GM12878 (cell line): ENCODE data around the gene MYOZ1.

Experiments
- CBFB ChIP-seq: IDR thresholded peaks from 2 replicates; pipeline ENCODE4 v1.6.1; 2016; ENCODE audit warnings: antibody characterized with exemption, low read depth
- EP300 ChIP-seq, 2 experiments: fragments of 150-350 bp in 1 of 2; IDR thresholded peaks; 2 replicates each; pipeline ENCODE4 v1.6.1; 2011 to 2012; ENCODE audit warnings: low read depth in 2 of 2, low read length in 2 of 2, borderline replicate concordance in 1 of 2, improper control_type of control experiment in 1 of 2, inconsistent platforms in 1 of 2; ENCODE audit not compliant: control insufficient read depth in 1 of 2
- JUND ChIP-seq: IDR thresholded peaks from 2 replicates; pipeline ENCODE4 v1.6.1; 2012; ENCODE audit warnings: low read depth, mild to moderate bottlenecking, low read length, improper control_type of control experiment, moderate library complexity
- POLR2AphosphoS5 ChIP-seq: IDR thresholded peaks from 2 replicates; pipeline ENCODE4 v1.6.1; 2011; ENCODE audit warnings: mild to moderate bottlenecking, low read length, inconsistent platforms
- SMC3 ChIP-seq: IDR thresholded peaks from 2 replicates; pipeline ENCODE4 v1.6.1; 2011; ENCODE audit warnings: low read length, improper control_type of control experiment, borderline replicate concordance
- SPI1 ChIP-seq: IDR thresholded peaks from 2 replicates; pipeline ENCODE4 v1.6.1; 2011; ENCODE audit warnings: low read depth, mild to moderate bottlenecking, low read length, moderate library complexity, borderline replicate concordance; ENCODE audit not compliant: insufficient read depth
- TAF1 ChIP-seq: IDR thresholded peaks from 2 replicates; pipeline ENCODE4 v1.6.1; 2011; ENCODE audit warnings: mild to moderate bottlenecking, low read depth, low read length, borderline replicate concordance
- ZNF24 ChIP-seq: fragments of 450-650 bp; IDR thresholded peaks from 2 replicates; pipeline ENCODE4 v1.6.1; 2017; ENCODE audit warnings: antibody characterized with exemption, mild to moderate bottlenecking
- TF ChIP-seq, protein P1 (sequence below): IDR thresholded peaks from 2 replicates; pipeline ENCODE4 v1.6.1; 2012; ENCODE audit warnings: mild to moderate bottlenecking, low read depth, low read length
- TF ChIP-seq, protein P2 (sequence below): IDR thresholded peaks from 2 replicates; pipeline ENCODE4 v1.6.1; 2012; ENCODE audit warnings: low read depth, low read length, improper control_type of control experiment
- TF ChIP-seq, protein P3 (sequence below), 3 experiments: IDR thresholded peaks in 2 of 3; conservative IDR thresholded peaks in 1 of 3; 2 replicates each; pipeline ENCODE4 v1.5.1; 2011; ENCODE audit warnings: low read depth in 3 of 3, low read length in 3 of 3, mild to moderate bottlenecking in 3 of 3, control low read depth in 2 of 3, moderate library complexity in 2 of 3, inconsistent platforms in 1 of 3, mixed read lengths in 1 of 3; ENCODE audit not compliant: control insufficient read depth in 2 of 3, insufficient read depth in 1 of 3; ENCODE audit errors: extremely low read depth in 1 of 3
- TF ChIP-seq, protein P4 (sequence below): fragments of 450-650 bp; IDR thresholded peaks from 2 replicates; pipeline ENCODE4 v1.6.1; 2014; ENCODE audit warnings: mild to moderate bottlenecking
- TF ChIP-seq, protein P5 (sequence below): IDR thresholded peaks from 2 replicates; pipeline ENCODE4 v1.6.1; 2011; ENCODE audit warnings: low read depth, mild to moderate bottlenecking, low read length, moderate library complexity, borderline replicate concordance; ENCODE audit errors: extremely low read depth

DNA sequence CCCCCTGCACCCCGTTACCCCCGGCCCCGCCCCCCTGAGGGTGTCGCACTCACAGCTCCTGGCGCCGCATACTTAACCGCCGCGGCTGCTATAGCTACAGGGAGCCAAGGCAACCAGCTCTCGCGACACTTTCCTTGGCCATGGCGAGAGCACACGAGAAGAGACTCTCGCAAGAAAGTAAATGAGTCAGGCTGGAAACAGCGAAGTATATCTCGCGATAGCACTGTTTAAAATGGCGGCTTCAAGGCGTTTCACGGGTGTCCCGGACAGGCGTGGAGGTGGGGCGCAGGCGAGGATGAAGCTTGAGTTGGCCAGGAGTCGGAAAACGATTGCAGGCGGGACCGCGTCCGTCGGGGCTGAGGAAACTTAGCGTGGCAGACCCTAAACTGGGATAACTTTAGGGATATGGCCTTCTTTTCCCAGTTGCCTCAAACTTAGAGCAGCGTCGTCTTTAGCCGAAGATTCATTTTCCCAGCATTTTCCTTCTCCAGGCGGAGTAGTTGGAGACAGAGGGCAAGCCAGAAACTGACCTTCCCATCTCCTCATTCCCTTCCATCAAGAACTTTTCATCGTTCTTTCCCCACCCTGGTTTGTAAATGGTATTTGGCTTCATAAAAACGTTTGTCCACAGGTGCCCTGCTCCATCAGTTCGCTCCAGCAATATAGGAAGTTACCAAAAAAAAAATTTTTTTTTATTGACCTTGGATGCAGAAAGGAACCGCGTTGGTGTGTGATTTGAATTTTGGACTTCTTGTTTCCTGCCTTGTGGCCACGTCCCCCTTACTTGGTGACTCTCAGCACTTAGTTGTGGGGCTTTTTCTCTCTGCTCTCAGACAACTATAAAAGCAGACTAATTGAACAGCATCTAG is 15.2 kb downstream of the MYOZ1 start:
- TF ChIP-seq SMC3 = no peak
- TF ChIP-seq SPI1 = no peak; the same call in 1 of the 2 replicates
- no peak for TF ChIP-seq ZNF24
- TF ChIP-seq, protein P1, sequence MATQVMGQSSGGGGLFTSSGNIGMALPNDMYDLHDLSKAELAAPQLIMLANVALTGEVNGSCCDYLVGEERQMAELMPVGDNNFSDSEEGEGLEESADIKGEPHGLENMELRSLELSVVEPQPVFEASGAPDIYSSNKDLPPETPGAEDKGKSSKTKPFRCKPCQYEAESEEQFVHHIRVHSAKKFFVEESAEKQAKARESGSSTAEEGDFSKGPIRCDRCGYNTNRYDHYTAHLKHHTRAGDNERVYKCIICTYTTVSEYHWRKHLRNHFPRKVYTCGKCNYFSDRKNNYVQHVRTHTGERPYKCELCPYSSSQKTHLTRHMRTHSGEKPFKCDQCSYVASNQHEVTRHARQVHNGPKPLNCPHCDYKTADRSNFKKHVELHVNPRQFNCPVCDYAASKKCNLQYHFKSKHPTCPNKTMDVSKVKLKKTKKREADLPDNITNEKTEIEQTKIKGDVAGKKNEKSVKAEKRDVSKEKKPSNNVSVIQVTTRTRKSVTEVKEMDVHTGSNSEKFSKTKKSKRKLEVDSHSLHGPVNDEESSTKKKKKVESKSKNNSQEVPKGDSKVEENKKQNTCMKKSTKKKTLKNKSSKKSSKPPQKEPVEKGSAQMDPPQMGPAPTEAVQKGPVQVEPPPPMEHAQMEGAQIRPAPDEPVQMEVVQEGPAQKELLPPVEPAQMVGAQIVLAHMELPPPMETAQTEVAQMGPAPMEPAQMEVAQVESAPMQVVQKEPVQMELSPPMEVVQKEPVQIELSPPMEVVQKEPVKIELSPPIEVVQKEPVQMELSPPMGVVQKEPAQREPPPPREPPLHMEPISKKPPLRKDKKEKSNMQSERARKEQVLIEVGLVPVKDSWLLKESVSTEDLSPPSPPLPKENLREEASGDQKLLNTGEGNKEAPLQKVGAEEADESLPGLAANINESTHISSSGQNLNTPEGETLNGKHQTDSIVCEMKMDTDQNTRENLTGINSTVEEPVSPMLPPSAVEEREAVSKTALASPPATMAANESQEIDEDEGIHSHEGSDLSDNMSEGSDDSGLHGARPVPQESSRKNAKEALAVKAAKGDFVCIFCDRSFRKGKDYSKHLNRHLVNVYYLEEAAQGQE = peak; percentile 33; the same call in 1 of the 2 replicates
- TF ChIP-seq, protein P2, sequence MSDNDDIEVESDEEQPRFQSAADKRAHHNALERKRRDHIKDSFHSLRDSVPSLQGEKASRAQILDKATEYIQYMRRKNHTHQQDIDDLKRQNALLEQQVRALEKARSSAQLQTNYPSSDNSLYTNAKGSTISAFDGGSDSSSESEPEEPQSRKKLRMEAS = 0 out of 2 replicates have a peak, but pooled peaks have one; percentile 34
- TF ChIP-seq JUND = no peak
- peak; percentile 89 for TF ChIP-seq TAF1
- TF ChIP-seq, protein P3, sequence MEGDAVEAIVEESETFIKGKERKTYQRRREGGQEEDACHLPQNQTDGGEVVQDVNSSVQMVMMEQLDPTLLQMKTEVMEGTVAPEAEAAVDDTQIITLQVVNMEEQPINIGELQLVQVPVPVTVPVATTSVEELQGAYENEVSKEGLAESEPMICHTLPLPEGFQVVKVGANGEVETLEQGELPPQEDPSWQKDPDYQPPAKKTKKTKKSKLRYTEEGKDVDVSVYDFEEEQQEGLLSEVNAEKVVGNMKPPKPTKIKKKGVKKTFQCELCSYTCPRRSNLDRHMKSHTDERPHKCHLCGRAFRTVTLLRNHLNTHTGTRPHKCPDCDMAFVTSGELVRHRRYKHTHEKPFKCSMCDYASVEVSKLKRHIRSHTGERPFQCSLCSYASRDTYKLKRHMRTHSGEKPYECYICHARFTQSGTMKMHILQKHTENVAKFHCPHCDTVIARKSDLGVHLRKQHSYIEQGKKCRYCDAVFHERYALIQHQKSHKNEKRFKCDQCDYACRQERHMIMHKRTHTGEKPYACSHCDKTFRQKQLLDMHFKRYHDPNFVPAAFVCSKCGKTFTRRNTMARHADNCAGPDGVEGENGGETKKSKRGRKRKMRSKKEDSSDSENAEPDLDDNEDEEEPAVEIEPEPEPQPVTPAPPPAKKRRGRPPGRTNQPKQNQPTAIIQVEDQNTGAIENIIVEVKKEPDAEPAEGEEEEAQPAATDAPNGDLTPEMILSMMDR (IDR thresholded peaks at IDR 0.05 in 2 of 3, conservative IDR thresholded peaks at IDR 0.05 in 1 of 3; ENCODE audit: control insufficient read depth in 2 of 3, extremely low read depth in 1 of 3, insufficient read depth in 1 of 3, low read depth in 3 of 3, low read length in 3 of 3) = no peak
- peak; percentile 86 for TF ChIP-seq CBFB
- TF ChIP-seq EP300 (IDR thresholded peaks at IDR 0.05; ENCODE audit: borderline replicate concordance in 1 of 2, control insufficient read depth in 1 of 2, low read depth in 2 of 2, low read length in 2 of 2) = 0 out of 4 replicates have a peak, but pooled peaks of 1 of the 2 experiments have one; percentile 10
- TF ChIP-seq, protein P4, sequence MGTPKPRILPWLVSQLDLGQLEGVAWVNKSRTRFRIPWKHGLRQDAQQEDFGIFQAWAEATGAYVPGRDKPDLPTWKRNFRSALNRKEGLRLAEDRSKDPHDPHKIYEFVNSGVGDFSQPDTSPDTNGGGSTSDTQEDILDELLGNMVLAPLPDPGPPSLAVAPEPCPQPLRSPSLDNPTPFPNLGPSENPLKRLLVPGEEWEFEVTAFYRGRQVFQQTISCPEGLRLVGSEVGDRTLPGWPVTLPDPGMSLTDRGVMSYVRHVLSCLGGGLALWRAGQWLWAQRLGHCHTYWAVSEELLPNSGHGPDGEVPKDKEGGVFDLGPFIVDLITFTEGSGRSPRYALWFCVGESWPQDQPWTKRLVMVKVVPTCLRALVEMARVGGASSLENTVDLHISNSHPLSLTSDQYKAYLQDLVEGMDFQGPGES = no peak
- peak; percentile 95 for TF ChIP-seq POLR2AphosphoS5
- TF ChIP-seq, protein P5, sequence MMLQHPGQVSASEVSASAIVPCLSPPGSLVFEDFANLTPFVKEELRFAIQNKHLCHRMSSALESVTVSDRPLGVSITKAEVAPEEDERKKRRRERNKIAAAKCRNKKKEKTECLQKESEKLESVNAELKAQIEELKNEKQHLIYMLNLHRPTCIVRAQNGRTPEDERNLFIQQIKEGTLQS = no peak
